HG03342 (cell line): Measurements from ENCODE around the gene SIRT2.
"Not testable (repeated sequence)": the region's sequence is repeated elsewhere in the genome, so short reads cannot be mapped to it uniquely, and the experiment has no call there.

Experiments used
- ATAC-seq: cut with Tn5 transposase; IDR thresholded peaks from one replicate; pipeline ENCODE4 v1.9.1; 2021; ENCODE audit warnings: mild to moderate bottlenecking, moderate library complexity; ENCODE audit not compliant: unreplicated experiment

Gene SIRT2

GRCh38 chr19:38899447-38900201 is at the start of gene SIRT2, which contains the start of gene NFKBIB:
TSS of gene SIRT2 (minus strand) at chr19:38899618. CDS start at chr19:38899521, 97 bp downstream.
TSS of gene NFKBIB (plus strand) at chr19:38899969. CDS start at chr19:38900033, 64 bp downstream.
- ATAC-seq = peak; percentile 84

GRCh38 chr19:38946229-38947010 is 47.0 kb upstream of the SIRT2 start:
- ATAC-seq = no peak

GRCh38 chr19:38945562-38946228 is 46.3 kb upstream of the SIRT2 start:
- no peak for ATAC-seq

- ATAC-seq = no peak
Measured at GRCh38 chr19:38944981-38945506, 45.6 kb upstream of the SIRT2 start.

GRCh38 chr19:38942471-38943181 is 43.2 kb upstream of the SIRT2 start:
- no peak for ATAC-seq

- no peak for ATAC-seq
Measured at GRCh38 chr19:38941979-38942378, 42.6 kb upstream of the SIRT2 start.

GRCh38 chr19:38941466-38941865 is 42.0 kb upstream of the SIRT2 start:
- ATAC-seq = not testable (repeated sequence)

- no peak for ATAC-seq
Measured at GRCh38 chr19:38939957-38940356, 40.5 kb upstream of the SIRT2 start.

- ATAC-seq = no peak
Measured at GRCh38 chr19:38933544-38933943, 34.1 kb upstream of the SIRT2 start.

- ATAC-seq = no peak
Measured at GRCh38 chr19:38932425-38933179, 33.2 kb upstream of the SIRT2 start.

GRCh38 chr19:38931521-38931793 is 32.0 kb upstream of the SIRT2 start:
- ATAC-seq = no peak

GRCh38 chr19:38930776-38931520 is 31.5 kb upstream of the SIRT2 start, which contains the start of gene MRPS12:
TSS of gene MRPS12 (plus strand) at chr19:38930944. CDS start at chr19:38931295, 351 bp downstream.
- ATAC-seq = peak; percentile 87

- peak; percentile 66 for ATAC-seq
Measured at GRCh38 chr19:38929929-38930775, 30.7 kb upstream of the SIRT2 start, which contains the start of gene SARS2. TSS of gene SARS2 (minus strand) at chr19:38930763. CDS start at chr19:38930736, 27 bp downstream.

GRCh38 chr19:38928391-38929001 is 29.1 kb upstream of the SIRT2 start:
- no peak for ATAC-seq

GRCh38 chr19:38924388-38924787 is 25.0 kb upstream of the SIRT2 start:
- ATAC-seq = no peak

- no peak for ATAC-seq
Measured at GRCh38 chr19:38922482-38922881, 23.1 kb upstream of the SIRT2 start.

GRCh38 chr19:38921420-38922274 is 22.2 kb upstream of the SIRT2 start:
- no peak for ATAC-seq
